ENCODE results near the gene ARHGEF38.

Gene ARHGEF38

GRCh38 chr4:105591573-105591972, 39.2 kb downstream of the ARHGEF38 start:
- ChIA-PET CTCF (no interaction called here), POLR2A (ENCODE audit: low non-redundant PET) (no interaction called here)
- no peak overlapping the region for H3K27ac ChIP-seq
- TF ChIP-seq CTCF (conservative IDR thresholded peaks at IDR 0.05; ENCODE audit: low read depth) = no peak
- DNase-seq (ENCODE audit: low spot score) = no peak

- ChIA-PET POLR2A (ENCODE audit: low non-redundant PET) (no interaction called here), CTCF (interaction anchor here (0.6 kb wide), 2 partner anchors 159 to 238 kb away, joined by 3 read pairs; no protein-coding TSS in a partner anchor)
- H3K27ac ChIP-seq = no peak overlapping the region
- no peak for TF ChIP-seq CTCF (conservative IDR thresholded peaks at IDR 0.05; ENCODE audit: low read depth)
- no peak for DNase-seq (ENCODE audit: low spot score)
Observed at GRCh38 chr4:105594099-105595010, 41.9 kb downstream of the ARHGEF38 start.

- H3K27ac ChIP-seq = no peak overlapping the region
- CTCF ChIA-PET = interaction anchor here (0.6 kb wide), 1 partner anchor 22 kb away, joined by 3 read pairs; no protein-coding TSS in a partner anchor
- POLR2A ChIA-PET (ENCODE audit: low non-redundant PET) = no interaction called here
- TF ChIP-seq CTCF (conservative IDR thresholded peaks at IDR 0.05; ENCODE audit: low read depth) = no peak
- no peak for DNase-seq (ENCODE audit: low spot score)
Observed at GRCh38 chr4:105596684-105597083, 44.3 kb downstream of the ARHGEF38 start.

GRCh38 chr4:105598052-105598451, 45.6 kb downstream of the ARHGEF38 start:
- TF ChIP-seq CTCF (conservative IDR thresholded peaks at IDR 0.05; ENCODE audit: low read depth) = no peak
- POLR2A ChIA-PET (ENCODE audit: low non-redundant PET) = no interaction called here
- H3K27ac ChIP-seq = no peak overlapping the region
- no peak for DNase-seq (ENCODE audit: low spot score)
- CTCF ChIA-PET = no interaction called here

- DNase-seq (ENCODE audit: low spot score) = no peak
- POLR2A ChIA-PET (ENCODE audit: low non-redundant PET) = no interaction called here
- TF ChIP-seq CTCF (conservative IDR thresholded peaks at IDR 0.05; ENCODE audit: low read depth) = no peak
- CTCF ChIA-PET = no interaction called here
- H3K27ac ChIP-seq = no peak overlapping the region
Observed at GRCh38 chr4:105598787-105599186, 46.4 kb downstream of the ARHGEF38 start.

GRCh38 chr4:105599482-105599881, 47.1 kb downstream of the ARHGEF38 start:
- DNase-seq (ENCODE audit: low spot score) = no peak
- H3K27ac ChIP-seq = no peak overlapping the region
- no peak for TF ChIP-seq CTCF (conservative IDR thresholded peaks at IDR 0.05; ENCODE audit: low read depth)
- ChIA-PET CTCF (interaction anchor here (0.7 kb wide), 1 partner anchor 79 kb away, joined by 3 read pairs; no protein-coding TSS in a partner anchor), POLR2A (ENCODE audit: low non-redundant PET) (no interaction called here)
